HEK293 (cell line): ENCODE measurements around the gene ACKR3.

ENCODE experiments used
- ZFHX2 ChIP-seq: fragments of 450-650 bp; formaldehyde crosslinking; conservative IDR thresholded peaks from 2 replicates; pipeline ENCODE4 v1.5.1; 2016; ENCODE audit warnings: missing biosample characterization, missing genetic modification characterization
- ZNF521 ChIP-seq: fragments of 450-650 bp; formaldehyde crosslinking; IDR thresholded peaks from 2 replicates; pipeline ENCODE4 v1.5.1; 2017; ENCODE audit warnings: missing biosample characterization, mild to moderate bottlenecking, missing genetic modification characterization

DNA sequence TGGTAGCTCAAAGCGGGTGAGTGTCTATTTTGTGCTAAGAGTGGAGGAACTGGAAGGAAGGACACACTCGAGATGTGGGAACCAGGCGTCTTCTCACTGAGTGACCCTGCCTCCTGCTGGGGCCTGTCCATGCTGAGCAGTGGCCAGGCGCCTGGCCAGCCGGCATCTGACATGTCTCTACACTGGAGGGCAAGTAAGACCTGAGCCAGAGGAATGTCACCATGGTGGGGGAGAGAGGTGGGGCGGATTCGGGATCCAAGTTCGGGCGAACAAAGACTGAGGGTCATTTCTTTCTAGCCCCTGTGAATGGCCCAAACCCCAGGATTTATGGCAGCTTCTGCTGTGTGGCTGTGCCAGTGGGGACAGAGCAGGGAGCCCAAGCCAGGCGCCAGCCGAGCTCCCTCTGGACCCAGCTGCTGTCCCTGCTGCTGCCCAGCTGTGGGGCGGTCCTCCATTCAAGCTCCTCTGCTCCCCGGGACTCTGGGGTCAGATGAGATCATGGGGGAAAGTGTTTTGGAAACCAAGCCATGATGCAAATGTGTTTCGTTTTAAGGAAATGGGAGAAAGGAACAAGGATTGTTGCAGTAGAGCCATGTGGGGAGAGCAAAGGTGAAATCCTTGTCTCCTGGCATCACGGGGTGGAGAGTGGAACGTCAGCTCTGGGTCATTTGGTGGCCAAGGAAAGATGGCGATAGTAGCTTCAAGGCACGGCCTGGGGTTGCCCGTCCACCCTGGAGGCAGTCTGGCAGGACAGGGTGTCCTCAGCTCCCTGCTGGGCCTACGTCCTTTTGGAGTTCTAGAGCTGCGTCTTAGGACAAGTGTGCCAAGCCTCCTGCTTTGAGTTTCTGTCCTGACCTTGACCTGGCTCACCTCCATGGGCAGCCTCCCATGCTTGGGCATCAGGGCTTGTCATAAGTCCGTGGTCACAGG lies 8.1 kb downstream of the ACKR3 start:
- TF ChIP-seq ZNF521 (tag by site-specific recombination) (no peak), ZFHX2 (tag by site-specific recombination) (no peak)
